ENCODE measurements around the gene FMNL1.
A peak's percentile ranks its signal among the peaks of the same experiment; 100 is the strongest.
"Not testable (repeated sequence)": the region's sequence is repeated elsewhere in the genome, so short reads cannot be mapped to it uniquely, and the experiment has no call there.

FMNL1 gene

DNA sequence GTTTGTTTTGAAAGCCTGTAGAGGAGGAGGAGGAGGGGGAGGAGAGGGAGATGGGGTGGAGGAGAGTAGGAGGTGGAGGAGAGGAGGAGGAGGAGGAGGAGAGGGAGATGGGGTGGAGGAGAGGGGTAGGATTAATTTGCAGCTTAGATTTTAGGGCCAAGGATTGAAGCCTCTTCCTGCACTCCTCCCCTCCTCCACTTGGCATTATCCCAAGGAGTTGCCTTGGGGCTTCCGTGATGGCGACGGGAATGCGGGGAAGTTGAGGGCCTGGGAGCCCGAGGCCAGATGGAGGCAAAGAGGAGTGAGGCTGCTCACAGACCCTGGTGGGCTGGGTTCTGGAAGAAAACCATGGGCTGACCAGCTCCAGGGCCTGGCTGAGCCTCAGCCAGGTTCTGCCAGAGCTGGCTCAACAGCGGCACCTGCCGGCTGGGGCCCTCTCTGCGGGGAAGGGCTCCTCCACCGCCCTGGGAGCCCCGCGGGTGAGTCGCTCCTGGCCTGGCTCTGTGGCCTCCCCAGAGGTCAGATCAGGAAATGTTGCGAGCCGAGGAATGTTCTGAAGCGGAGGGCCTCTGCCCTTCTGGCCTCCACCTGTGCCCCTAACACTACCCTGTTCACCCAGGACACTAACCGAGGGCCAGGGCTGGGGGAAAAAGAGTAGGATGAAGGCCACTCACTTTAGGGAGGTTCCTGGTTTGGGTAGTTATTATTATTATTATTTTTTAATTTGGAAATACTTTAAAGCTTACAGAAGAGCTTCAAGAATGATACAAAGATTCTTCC, 23.9 kb upstream of the FMNL1 start:
- TF ChIP-seq, protein P1, sequence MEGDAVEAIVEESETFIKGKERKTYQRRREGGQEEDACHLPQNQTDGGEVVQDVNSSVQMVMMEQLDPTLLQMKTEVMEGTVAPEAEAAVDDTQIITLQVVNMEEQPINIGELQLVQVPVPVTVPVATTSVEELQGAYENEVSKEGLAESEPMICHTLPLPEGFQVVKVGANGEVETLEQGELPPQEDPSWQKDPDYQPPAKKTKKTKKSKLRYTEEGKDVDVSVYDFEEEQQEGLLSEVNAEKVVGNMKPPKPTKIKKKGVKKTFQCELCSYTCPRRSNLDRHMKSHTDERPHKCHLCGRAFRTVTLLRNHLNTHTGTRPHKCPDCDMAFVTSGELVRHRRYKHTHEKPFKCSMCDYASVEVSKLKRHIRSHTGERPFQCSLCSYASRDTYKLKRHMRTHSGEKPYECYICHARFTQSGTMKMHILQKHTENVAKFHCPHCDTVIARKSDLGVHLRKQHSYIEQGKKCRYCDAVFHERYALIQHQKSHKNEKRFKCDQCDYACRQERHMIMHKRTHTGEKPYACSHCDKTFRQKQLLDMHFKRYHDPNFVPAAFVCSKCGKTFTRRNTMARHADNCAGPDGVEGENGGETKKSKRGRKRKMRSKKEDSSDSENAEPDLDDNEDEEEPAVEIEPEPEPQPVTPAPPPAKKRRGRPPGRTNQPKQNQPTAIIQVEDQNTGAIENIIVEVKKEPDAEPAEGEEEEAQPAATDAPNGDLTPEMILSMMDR (IDR thresholded peaks at IDR 0.05; ENCODE audit: insufficient read depth, low read length): peak; percentile 95
- TF ChIP-seq GABPA (IDR thresholded peaks at IDR 0.05; ENCODE audit: low read depth): no peak
- no peak for TF ChIP-seq POLR2AphosphoS5 (IDR thresholded peaks at IDR 0.05; ENCODE audit: low read depth)
- DNase-seq (ENCODE audit: low read depth in 1 of 2, low spot score in 1 of 2): peak; percentile 77 to 90
- Histone ChIP-seq H3K27me3 (ENCODE audit: insufficient read depth, poor library complexity, severe bottlenecking) (no peaks in the 10 kb centered on the region), H3K4me3 (replicated peaks; ENCODE audit: insufficient read depth, low read length) (no peak overlapping the region), H3K27ac (replicated peaks) (peak overlapping the region; percentile 49)

DNA sequence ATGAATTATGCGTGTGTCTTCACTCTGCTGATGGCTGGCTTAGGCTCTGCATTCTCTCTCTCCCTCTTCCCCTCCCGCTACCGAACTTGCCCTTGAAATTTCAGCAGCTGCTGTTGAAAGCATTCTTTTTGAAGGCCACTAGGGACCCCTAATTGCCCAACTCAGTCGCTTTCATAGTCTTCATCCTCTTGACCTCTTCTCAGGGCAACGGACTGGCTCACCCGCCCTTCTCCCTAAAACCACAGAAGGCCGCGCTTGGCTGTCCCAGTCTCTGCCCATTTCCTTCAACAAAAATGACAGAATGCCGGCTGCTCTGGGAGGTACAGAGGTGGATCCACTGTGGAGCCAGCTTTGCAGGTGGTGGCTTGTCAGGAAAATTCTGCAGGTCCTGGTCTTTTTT, 21.0 kb upstream of the FMNL1 start:
- Histone ChIP-seq H3K27me3 (ENCODE audit: insufficient read depth, poor library complexity, severe bottlenecking) (no peaks in the 10 kb centered on the region), H3K4me3 (replicated peaks; ENCODE audit: insufficient read depth, low read length) (no peak overlapping the region), H3K27ac (replicated peaks) (peak overlapping the region; percentile 44)
- DNase-seq (ENCODE audit: low read depth in 1 of 2, low spot score in 1 of 2): peak; percentile 48 to 74
- TF ChIP-seq, protein P2, sequence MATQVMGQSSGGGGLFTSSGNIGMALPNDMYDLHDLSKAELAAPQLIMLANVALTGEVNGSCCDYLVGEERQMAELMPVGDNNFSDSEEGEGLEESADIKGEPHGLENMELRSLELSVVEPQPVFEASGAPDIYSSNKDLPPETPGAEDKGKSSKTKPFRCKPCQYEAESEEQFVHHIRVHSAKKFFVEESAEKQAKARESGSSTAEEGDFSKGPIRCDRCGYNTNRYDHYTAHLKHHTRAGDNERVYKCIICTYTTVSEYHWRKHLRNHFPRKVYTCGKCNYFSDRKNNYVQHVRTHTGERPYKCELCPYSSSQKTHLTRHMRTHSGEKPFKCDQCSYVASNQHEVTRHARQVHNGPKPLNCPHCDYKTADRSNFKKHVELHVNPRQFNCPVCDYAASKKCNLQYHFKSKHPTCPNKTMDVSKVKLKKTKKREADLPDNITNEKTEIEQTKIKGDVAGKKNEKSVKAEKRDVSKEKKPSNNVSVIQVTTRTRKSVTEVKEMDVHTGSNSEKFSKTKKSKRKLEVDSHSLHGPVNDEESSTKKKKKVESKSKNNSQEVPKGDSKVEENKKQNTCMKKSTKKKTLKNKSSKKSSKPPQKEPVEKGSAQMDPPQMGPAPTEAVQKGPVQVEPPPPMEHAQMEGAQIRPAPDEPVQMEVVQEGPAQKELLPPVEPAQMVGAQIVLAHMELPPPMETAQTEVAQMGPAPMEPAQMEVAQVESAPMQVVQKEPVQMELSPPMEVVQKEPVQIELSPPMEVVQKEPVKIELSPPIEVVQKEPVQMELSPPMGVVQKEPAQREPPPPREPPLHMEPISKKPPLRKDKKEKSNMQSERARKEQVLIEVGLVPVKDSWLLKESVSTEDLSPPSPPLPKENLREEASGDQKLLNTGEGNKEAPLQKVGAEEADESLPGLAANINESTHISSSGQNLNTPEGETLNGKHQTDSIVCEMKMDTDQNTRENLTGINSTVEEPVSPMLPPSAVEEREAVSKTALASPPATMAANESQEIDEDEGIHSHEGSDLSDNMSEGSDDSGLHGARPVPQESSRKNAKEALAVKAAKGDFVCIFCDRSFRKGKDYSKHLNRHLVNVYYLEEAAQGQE (IDR thresholded peaks at IDR 0.05; ENCODE audit: insufficient replicate concordance, low read depth): no peak
- no peak for TF ChIP-seq SPI1 (IDR thresholded peaks at IDR 0.05; ENCODE audit: borderline replicate concordance, low read depth)
- TF ChIP-seq, protein P1 (IDR thresholded peaks at IDR 0.05; ENCODE audit: insufficient read depth, low read length): no peak
- TF ChIP-seq POLR2AphosphoS5 (IDR thresholded peaks at IDR 0.05; ENCODE audit: low read depth): no peak
- TF ChIP-seq GABPA (IDR thresholded peaks at IDR 0.05; ENCODE audit: low read depth): no peak

DNA sequence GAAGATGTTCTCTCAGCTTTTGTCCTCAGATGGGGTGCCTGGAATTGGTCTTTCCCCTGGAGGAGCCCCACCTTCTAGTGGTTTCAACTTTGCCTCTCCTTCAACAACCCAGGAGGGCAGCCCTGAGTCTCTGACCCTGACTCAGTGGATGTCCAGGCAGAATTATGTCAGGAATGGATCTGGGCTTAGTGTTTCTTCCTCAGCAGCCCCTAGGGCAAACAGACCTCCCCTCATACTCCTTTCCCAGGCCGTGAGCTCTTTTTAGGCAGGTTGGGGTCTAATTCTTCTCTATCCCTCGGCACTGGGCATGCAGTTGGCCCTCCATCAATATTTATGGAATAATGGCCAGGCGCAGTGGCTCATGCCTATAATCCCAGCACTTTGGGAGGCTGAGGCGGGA, 20.2 kb upstream of the FMNL1 start:
- no peak for DNase-seq (ENCODE audit: low read depth in 1 of 2, low spot score in 1 of 2)
- no peaks in the 10 kb centered on the region for H3K27me3 ChIP-seq (ENCODE audit: insufficient read depth, poor library complexity, severe bottlenecking)
- H3K4me3 ChIP-seq (replicated peaks; ENCODE audit: insufficient read depth, low read length): no peak overlapping the region
- TF ChIP-seq POLR2AphosphoS5 (IDR thresholded peaks at IDR 0.05; ENCODE audit: low read depth): no peak
- TF ChIP-seq GABPA (IDR thresholded peaks at IDR 0.05; ENCODE audit: low read depth): no peak
- peak overlapping the region; percentile 44 for H3K27ac ChIP-seq (replicated peaks)

DNA sequence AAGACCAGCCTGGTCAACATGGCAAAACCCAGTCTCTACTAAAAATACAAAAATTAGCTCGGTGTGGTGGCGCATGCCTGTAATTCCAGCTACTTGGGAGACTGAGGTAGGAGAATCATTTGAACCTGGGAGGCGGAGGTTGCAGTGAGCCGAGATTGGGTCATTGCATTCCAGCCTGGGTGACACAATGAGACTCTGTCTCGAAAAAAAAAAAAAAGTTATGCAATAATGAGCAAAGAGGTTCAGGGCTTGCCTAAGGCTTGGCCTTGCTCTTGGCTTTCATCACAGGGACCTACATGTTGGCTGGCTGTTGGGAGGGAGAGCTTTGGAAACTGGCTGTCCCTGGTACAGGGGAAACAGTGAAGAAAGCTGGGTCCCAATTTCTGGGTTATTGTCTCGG, 19.8 kb upstream of the FMNL1 start:
- DNase-seq (ENCODE audit: low read depth in 1 of 2, low spot score in 1 of 2): peak; percentile 85 to 90
- H3K4me3 ChIP-seq (replicated peaks; ENCODE audit: insufficient read depth, low read length); H3K27me3 ChIP-seq (ENCODE audit: insufficient read depth, poor library complexity, severe bottlenecking): not testable (repeated sequence)
- peak overlapping the region; percentile 44 for H3K27ac ChIP-seq (replicated peaks)

DNA sequence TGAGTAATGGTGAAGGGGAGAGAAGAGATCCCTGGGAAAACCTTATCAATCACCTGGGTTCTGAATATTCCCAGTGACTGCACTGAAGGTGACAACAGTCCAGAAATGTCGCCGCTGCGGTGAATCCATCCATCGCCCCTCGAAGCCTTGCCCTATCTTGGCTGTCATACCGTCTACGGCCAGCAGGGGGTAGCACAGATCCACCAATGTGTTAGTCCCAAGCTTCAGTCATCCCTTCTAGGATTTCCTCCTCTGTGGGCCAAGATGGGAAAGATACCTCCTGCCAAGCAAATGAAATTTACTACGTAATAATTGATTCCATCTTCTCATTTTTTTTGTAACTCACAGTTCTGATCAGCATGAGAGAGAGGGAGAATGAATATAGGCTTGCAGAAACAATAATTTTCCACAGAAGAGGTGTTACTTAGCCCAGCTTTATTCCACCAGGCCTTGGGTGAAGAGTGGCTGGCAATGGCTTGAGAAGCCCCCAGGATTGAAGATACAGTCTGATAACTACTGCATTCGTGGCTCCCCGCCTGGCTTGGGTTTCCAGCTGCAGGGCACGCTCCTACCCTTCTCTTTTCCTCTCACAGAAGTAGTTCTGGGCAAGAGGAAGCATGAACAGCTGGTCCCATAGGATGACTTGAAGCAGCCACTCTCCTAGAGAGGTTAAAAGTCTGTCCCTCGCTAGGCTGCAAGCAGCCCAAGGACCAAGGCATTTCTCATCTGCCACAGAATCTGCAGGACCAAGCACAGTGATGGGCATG, 2.6 kb upstream of the FMNL1 start:
- H3K27ac ChIP-seq (replicated peaks): no peak overlapping the region
- DNase-seq (ENCODE audit: low read depth in 1 of 2, low spot score in 1 of 2): peak in 1 of 2 experiments; percentile 83
- no peak overlapping the region for H3K4me3 ChIP-seq (replicated peaks; ENCODE audit: insufficient read depth, low read length)
- no peaks in the 10 kb centered on the region for H3K27me3 ChIP-seq (ENCODE audit: insufficient read depth, poor library complexity, severe bottlenecking)
- TF ChIP-seq, protein P2 (IDR thresholded peaks at IDR 0.05; ENCODE audit: insufficient replicate concordance, low read depth): no peak
- TF ChIP-seq, protein P1 (IDR thresholded peaks at IDR 0.05; ENCODE audit: insufficient read depth, low read length): peak; percentile 88

All from HL-60 (cell line).